ENCODE measurements around the gene EIF2B5.
"Not testable (repeated sequence)": the region's sequence is repeated elsewhere in the genome, so short reads cannot be mapped to it uniquely, and the experiment has no call there.

Gene EIF2B5

GRCh38 chr3:184110316-184110725 is 24.8 kb upstream of the EIF2B5 start:
- H3K9ac ChIP-seq (ENCODE audit: low read length): no peak overlapping the region
- no peak overlapping the region for H3K27ac ChIP-seq (ENCODE audit: low read length)
- no peaks in the 10 kb centered on the region for H3K9me2 ChIP-seq (replicated peaks; ENCODE audit: insufficient read depth, low read length)
- H3K9me3 ChIP-seq (replicated peaks; ENCODE audit: insufficient read depth, low read length): no peaks in the 10 kb centered on the region
- 0 out of 2 replicates have a peak, but pooled peaks cover 3% of the 10 kb centered on the region for H3K27me3 ChIP-seq (replicated peaks; ENCODE audit: insufficient read depth, low read length)
- DNase-seq: no peak
- H3K4me3 ChIP-seq (ENCODE audit: low read length): no peak overlapping the region
- H3K79me2 ChIP-seq (ENCODE audit: low read length): no peaks in the 10 kb centered on the region
- no peak overlapping the region for H3K4me2 ChIP-seq (ENCODE audit: low read depth, low read length)
- no peaks in the 10 kb centered on the region for H3K4me1 ChIP-seq (ENCODE audit: low read length)
- no peaks in the 10 kb centered on the region for H3K36me3 ChIP-seq (replicated peaks; ENCODE audit: insufficient read depth, low read length)
- H4K20me1 ChIP-seq (ENCODE audit: insufficient read depth, low read length): no peaks in the 10 kb centered on the region
- no peaks in the 10 kb centered on the region for H3F3A ChIP-seq (ENCODE audit: insufficient read depth, low read length)
- TF ChIP-seq EZH2 (optimal IDR thresholded peaks at IDR 0.05; ENCODE audit: low read depth, low read length): no peak
- TF ChIP-seq EZH2phosphoT487 (IDR thresholded peaks at IDR 0.05; ENCODE audit: low read length): no peak
- no peak for TF ChIP-seq CTCF (IDR thresholded peaks at IDR 0.05; ENCODE audit: low read length)
- no peak overlapping the region for H2AFZ ChIP-seq (ENCODE audit: low read length)

- H3K36me3 ChIP-seq (replicated peaks; ENCODE audit: insufficient read depth, low read length): no peaks in the 10 kb centered on the region
- peaks cover 6% of the 10 kb centered on the region; the same call in 1 of the 2 replicates for H3K27me3 ChIP-seq (replicated peaks; ENCODE audit: insufficient read depth, low read length)
- no peaks in the 10 kb centered on the region for H3K79me2 ChIP-seq (ENCODE audit: low read length)
- H3K9ac ChIP-seq (ENCODE audit: low read length): no peak overlapping the region
- H2AFZ ChIP-seq (ENCODE audit: low read length): no peak overlapping the region
- H4K20me1 ChIP-seq (ENCODE audit: insufficient read depth, low read length): no peaks in the 10 kb centered on the region
- no peak for TF ChIP-seq CTCF (IDR thresholded peaks at IDR 0.05; ENCODE audit: low read length)
- TF ChIP-seq EZH2 (optimal IDR thresholded peaks at IDR 0.05; ENCODE audit: low read depth, low read length): no peak
- no peak for TF ChIP-seq EZH2phosphoT487 (IDR thresholded peaks at IDR 0.05; ENCODE audit: low read length)
- H3K9me2 ChIP-seq (replicated peaks; ENCODE audit: insufficient read depth, low read length): no peaks in the 10 kb centered on the region
- H3K4me1 ChIP-seq (ENCODE audit: low read length): 0 out of 2 replicates have a peak, but pooled peaks cover 6% of the 10 kb centered on the region
- no peak overlapping the region for H3K27ac ChIP-seq (ENCODE audit: low read length)
- H3K9me3 ChIP-seq (replicated peaks; ENCODE audit: insufficient read depth, low read length): no peaks in the 10 kb centered on the region
- H3K4me3 ChIP-seq (ENCODE audit: low read length): no peak overlapping the region
- H3F3A ChIP-seq (ENCODE audit: insufficient read depth, low read length): 0 out of 2 replicates have a peak, but pooled peaks cover 5% of the 10 kb centered on the region
- DNase-seq: no peak
- H3K4me2 ChIP-seq (ENCODE audit: low read depth, low read length): no peak overlapping the region
These were observed 19.1 kb upstream of the EIF2B5 start for GRCh38 chr3:184116017-184116416.

GRCh38 chr3:184117636-184118035 is 17.5 kb upstream of the EIF2B5 start:
- Histone ChIP-seq H3F3A (ENCODE audit: insufficient read depth, low read length) (0 out of 2 replicates have a peak, but pooled peaks cover 9% of the 10 kb centered on the region), H3K36me3 (replicated peaks; ENCODE audit: insufficient read depth, low read length) (no peaks in the 10 kb centered on the region), H3K9me3 (replicated peaks; ENCODE audit: insufficient read depth, low read length) (no peaks in the 10 kb centered on the region), H3K9ac (ENCODE audit: low read length) (no peak overlapping the region), H3K27me3 (replicated peaks; ENCODE audit: insufficient read depth, low read length) (peaks cover 6% of the 10 kb centered on the region; the same call in 1 of the 2 replicates), H3K4me1 (ENCODE audit: low read length) (peaks cover 6% of the 10 kb centered on the region; the same call in 1 of the 2 replicates), H3K79me2 (ENCODE audit: low read length) (no peaks in the 10 kb centered on the region), H2AFZ (ENCODE audit: low read length) (no peak overlapping the region), H3K9me2 (replicated peaks; ENCODE audit: insufficient read depth, low read length) (no peaks in the 10 kb centered on the region), H3K27ac (ENCODE audit: low read length) (no peak overlapping the region), H3K4me3 (ENCODE audit: low read length) (no peak overlapping the region), H4K20me1 (ENCODE audit: insufficient read depth, low read length) (no peaks in the 10 kb centered on the region), H3K4me2 (ENCODE audit: low read depth, low read length) (no peak overlapping the region)
- no peak for DNase-seq
- TF ChIP-seq EZH2phosphoT487 (IDR thresholded peaks at IDR 0.05; ENCODE audit: low read length): no peak
- no peak for TF ChIP-seq CTCF (IDR thresholded peaks at IDR 0.05; ENCODE audit: low read length)
- no peak for TF ChIP-seq EZH2 (optimal IDR thresholded peaks at IDR 0.05; ENCODE audit: low read depth, low read length)

GRCh38 chr3:184121031-184121430 is 14.1 kb upstream of the EIF2B5 start:
- not testable (repeated sequence) for H3K9me2 ChIP-seq (replicated peaks; ENCODE audit: insufficient read depth, low read length); H3K36me3 ChIP-seq (replicated peaks; ENCODE audit: insufficient read depth, low read length); H3K4me1 ChIP-seq (ENCODE audit: low read length); H4K20me1 ChIP-seq (ENCODE audit: insufficient read depth, low read length); H3F3A ChIP-seq (ENCODE audit: insufficient read depth, low read length); H3K79me2 ChIP-seq (ENCODE audit: low read length); H3K4me3 ChIP-seq (ENCODE audit: low read length); H3K27me3 ChIP-seq (replicated peaks; ENCODE audit: insufficient read depth, low read length); H3K9me3 ChIP-seq (replicated peaks; ENCODE audit: insufficient read depth, low read length)
- peak; percentile 94 for DNase-seq
- 0 out of 2 replicates have a peak overlapping the region, but pooled peaks have one; percentile 10 for H3K9ac ChIP-seq (ENCODE audit: low read length)
- peak overlapping the region; percentile 48; the same call in 1 of the 2 replicates for H3K27ac ChIP-seq (ENCODE audit: low read length)
- H2AFZ ChIP-seq (ENCODE audit: low read length): peak overlapping the region; percentile 15; the same call in 1 of the 2 replicates
- H3K4me2 ChIP-seq (ENCODE audit: low read depth, low read length): peak overlapping the region; percentile 38; the same call in 1 of the 2 replicates
